Measurements from ENCODE around the gene DGCR6L.
"Not testable (repeated sequence)": the region's sequence is repeated elsewhere in the genome, so short reads cannot be mapped to it uniquely, and the experiment has no call there.

Gene DGCR6L

DNA sequence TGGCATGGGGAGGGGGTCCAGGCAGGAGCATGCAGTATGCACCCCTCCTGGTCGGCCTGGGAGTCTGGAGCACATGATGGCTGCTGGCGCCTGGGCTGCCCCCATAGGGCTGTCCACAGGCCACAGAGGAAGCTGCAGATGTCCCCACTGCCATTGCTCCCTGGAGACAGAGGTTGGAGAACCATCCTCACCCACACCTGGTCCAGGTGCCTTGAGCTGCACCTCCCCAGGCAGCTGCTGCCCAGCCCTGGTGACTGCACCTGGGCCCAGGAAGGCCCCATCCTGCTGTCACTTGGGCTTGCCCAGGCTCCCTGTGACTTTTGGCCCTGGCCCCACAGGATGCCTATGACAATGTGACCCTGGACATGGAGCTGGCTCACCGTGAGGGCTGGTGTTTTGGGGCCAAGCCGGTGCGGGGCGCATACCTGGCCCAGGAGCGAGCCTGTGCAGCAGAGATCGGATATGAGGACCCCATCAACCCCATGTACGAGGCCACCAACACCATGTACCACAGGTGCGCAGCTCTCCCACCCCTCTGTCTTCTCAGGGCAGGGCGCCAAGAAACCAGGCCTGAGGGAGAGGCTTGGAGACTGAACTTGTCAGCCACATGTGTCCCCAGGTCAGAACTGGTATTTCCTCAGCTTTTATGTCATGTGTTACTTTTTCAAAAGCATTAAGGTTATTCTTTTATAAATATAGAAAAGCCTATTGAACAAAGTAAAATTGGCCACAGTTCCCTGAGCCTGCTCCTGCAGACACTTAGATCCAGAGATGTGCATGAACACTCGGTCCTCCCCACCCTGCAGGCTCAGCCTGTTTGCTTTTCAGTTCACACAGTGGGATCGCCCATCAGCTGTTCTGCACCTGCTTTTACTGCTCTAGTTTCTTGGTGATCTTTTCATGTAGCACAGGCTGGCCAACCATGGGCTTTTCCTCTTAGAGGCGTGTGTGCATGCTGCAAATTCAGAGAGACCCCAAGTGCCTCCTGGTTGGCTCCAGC, 12.1 kb downstream of the DGCR6L start:
- DNase-seq = not testable (repeated sequence)

DNA sequence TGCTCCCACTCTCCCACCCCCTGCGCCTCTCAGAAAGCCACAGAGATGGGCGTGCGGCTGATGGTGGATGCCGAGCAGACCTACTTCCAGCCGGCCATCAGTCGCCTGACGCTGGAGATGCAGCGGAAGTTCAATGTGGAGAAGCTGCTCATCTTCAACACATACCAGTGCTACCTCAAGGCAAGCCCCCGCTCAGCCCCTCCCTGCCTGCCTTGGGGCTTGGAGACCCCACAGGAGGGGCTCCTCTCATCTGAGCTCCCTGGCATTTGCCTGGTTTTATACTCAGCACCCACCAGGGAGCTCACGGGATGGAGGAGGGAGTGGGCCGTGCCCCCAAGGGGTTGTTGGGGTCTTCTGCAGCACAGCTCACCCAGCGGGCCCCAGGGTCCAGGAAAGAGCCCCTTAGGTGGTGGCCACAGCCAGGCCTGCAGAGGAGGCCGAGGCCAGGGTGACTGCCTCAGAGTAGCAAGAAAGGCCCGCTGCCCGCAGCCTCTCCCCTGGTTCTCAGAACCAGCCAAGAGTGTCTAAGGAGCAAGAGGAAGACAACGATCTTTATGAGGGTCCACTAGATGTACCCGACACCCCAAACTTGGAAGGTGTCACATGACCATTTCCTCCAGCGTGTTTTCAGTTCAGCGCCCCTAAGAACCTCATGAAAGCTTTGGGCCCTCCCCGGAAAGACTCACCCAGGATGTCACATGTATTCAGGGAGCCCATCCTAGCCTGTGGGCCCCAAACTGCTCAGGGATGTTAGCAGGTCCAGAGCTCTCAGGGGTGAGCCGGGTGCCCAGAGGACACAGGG, 13.0 kb downstream of the DGCR6L start:
- not testable (repeated sequence) for DNase-seq

- DNase-seq = no peak
Measured at GRCh38 chr22:20305894-20306645, 13.8 kb downstream of the DGCR6L start.

GRCh38 chr22:20305230-20305893, 14.5 kb downstream of the DGCR6L start:
- not testable (repeated sequence) for DNase-seq

DNA sequence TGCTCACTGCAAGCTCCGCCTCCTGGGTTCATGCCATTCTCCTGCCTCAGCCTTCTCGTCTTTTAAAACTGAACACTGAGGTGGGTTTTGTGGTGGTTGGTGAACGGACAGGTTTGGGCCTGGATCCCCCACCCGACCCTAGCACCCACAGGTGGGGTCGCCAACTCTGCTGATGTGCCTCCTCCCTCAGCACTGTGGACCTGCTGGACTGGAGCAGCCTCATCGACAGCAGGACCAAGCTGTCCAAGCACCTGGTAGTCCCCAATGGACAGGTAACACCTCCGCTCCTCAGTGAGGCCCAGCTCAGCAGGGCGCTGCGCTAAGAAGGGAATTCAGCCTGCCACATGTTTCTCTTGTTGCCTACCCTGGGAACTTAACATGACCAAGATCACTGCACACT, 15.2 kb downstream of the DGCR6L start:
- DNase-seq = no peak

DNA sequence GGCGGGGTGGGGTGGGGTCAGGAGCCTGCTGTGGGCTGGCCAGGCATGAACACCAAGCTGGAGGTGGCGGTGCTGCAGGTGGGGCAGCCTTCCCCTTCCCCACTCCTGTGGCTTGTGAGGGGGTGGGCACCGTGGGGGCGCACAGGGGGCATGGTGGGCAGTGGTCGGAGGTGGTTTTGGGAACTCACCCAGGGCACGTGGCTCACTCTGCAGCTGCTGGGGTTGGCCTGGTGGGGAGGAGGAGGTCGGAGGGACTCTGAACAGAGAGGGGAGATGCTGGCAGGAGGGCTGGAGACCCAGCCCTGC, 16.7 kb downstream of the DGCR6L start:
- not testable (repeated sequence) for DNase-seq

DNA sequence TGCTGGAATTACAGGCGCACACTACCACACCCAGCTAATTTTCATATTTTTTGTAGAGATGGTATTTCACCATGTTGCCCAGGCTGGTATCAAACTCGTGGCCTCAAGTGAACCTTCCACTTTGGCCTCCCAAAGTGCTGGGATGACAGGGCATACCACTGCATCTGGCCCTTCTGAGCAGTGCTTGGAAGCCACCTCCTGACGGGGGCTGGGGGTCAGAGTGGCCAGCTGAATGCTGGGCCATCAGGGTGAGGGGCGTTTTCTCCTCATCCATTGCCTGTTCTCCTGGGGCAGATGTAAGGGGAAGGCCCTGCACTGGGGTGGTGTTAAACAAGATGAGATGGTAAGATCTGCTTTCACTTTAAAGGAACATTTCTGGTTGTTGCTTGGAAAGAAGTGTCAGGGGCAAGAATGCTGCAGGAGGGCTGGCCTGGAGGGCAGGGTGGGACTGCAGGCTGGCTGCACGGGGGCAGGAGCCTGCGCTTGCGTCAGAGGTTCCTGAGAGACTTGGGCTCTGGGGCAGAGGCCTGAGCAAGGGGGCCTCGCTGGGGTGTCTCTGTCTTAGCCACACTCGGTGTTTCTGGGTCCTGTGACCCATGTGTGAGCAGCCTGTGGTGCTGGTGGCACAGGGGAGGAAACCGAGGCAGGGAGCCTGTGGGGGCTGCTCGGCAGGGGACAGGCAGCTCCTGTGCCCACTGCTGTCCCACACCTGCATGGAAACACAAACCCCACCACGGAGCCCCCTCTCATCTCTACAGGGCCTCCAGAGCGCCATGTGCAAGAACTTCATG, 17.2 kb downstream of the DGCR6L start:
- DNase-seq = no peak

DNA sequence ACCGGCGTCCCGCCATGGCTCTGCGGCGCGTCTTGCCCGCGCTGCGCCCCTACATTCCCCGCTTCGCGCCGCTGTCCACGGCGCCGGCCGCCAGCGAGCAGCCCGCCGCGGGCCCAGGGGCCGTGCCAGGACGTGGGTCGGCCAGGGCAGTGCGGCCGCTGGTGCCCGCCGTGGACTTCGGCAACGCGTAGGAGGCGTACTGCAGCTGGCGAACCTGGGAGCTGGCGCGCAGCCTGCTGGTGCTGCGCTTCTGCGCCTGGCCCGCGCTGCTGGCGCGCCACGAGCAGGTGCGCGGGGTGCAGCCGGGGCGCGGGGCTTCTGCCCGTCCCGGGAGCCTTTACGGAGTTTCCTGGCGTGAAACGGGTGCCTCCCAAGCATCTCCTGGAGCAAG, 20.1 kb downstream of the DGCR6L start:
- DNase-seq = peak in 2 of 6 experiments; percentile 65 to 84

GRCh38 chr22:20298803-20299745, 20.8 kb downstream of the DGCR6L start:
- peak; percentile 88 to 92 (median 91) for DNase-seq

GRCh38 chr22:20298110-20298802, 21.6 kb downstream of the DGCR6L start:
- DNase-seq = peak in 1 of 6 experiments; percentile 6

GRCh38 chr22:20297414-20298109, 22.3 kb downstream of the DGCR6L start:
- no peak for DNase-seq

- no peak for DNase-seq
Measured at GRCh38 chr22:20296598-20296997, 23.3 kb downstream of the DGCR6L start.

DNA sequence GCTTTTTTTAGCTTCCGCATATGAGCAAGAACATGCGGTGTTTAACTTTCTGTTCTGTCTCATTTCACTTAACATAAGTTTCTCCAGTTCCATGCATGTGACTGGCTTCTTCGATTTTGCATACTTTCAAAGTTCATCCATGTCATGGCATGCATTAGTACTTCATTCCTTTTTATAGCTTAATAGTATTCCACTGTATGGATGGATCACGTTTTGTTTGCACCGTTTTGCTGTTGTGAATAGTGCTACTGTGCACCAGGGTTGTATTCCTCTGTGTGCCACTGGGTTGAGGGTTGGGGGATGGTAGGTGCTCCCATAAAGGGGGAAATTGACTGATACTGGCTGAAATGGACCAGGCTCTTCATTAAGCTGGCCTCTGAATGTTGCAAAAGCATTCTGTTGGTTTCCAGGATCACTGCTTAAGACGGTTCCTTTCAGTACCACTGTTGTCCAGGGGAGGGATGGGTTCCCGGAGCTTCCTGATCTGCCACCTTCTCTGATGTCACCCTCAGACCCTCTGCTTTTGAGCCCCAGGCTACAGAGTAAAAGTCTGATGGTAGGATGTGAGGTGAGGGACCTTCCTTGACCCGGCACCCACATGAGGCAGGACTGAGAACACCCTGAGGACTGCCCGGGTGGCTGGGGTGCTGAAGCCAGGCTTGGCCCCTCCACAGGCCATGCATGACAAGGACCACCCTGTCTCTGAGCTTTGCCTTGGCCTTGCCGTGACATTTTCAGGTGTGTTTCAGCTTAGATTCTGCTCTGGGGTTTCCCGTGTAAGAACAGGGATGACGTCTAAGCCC, 24.4 kb downstream of the DGCR6L start:
- DNase-seq = no peak

DNA sequence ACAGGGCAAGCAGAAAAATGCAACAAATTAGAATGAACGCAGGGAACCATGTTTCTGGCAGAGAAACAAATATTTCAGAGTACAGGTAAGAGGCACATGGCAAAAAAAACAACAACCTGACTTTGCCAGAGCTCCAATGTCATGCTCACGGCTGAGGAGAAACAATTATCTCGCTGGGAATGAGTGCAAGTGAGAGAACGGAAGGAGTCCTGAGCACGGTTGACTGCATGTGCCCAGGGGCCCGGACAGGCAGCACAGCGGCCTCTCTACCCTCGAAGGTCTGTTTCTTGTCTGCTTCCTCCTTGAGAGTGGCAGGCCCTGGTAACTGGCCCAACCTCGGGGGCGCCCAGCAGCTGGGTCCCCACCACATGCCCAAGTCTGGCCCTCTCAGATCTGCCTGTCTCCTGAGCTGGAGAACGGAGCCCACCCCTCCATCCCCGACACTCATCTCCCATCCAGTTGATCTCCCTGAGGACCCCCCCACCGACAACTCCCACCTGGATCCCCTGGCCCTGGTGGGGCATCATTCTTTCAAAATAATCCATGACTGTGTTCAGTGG, 27.1 kb downstream of the DGCR6L start:
- no peak for DNase-seq

- no peak for DNase-seq
Measured at GRCh38 chr22:20292108-20292507, 27.8 kb downstream of the DGCR6L start.

- no peak for DNase-seq
Measured at GRCh38 chr22:20291604-20292063, 28.2 kb downstream of the DGCR6L start.

GRCh38 chr22:20291249-20291586, 28.6 kb downstream of the DGCR6L start:
- no peak for DNase-seq

Data from stimulated activated naive CD4-positive, alpha-beta T cell (primary cell).